ENCODE measurements around the gene UNC5C. TPM values are rescaled to one million over a fixed set of nuclear protein-coding genes. Genes with fewer than 3 reads are reported as not detected.

The UNC5C gene
- polyA plus RNA-seq, 1 donor (not counting 4 experiments of a cell fraction or from before 2014, with no cell fraction given): not detected

DNA sequence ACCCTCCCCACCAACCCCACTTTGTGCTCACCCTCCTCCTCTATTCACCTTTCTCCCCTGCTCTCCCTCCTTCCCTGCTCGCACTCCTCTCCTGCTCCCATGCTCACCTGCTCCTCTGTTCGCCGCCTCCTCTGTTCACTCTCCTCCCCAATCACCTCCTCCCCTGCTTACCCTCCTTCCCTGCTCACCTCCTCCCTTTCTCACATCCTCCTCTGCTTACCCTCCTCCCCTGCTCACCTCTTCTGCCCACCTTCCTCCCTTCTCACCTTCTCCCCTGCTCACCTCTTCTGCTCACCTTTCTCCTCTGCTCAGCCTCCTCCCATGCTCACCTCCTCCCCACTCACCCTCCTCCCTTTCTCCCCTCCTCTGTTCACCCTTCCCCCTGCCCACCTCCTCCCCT lies 357.2 kb downstream of the UNC5C start:
- dilution Hi-C loops (cut with MboI; ENCODE audit: extremely low pct_ligation_motif_present, low sequenced_read_pairs): no loop called here

DNA sequence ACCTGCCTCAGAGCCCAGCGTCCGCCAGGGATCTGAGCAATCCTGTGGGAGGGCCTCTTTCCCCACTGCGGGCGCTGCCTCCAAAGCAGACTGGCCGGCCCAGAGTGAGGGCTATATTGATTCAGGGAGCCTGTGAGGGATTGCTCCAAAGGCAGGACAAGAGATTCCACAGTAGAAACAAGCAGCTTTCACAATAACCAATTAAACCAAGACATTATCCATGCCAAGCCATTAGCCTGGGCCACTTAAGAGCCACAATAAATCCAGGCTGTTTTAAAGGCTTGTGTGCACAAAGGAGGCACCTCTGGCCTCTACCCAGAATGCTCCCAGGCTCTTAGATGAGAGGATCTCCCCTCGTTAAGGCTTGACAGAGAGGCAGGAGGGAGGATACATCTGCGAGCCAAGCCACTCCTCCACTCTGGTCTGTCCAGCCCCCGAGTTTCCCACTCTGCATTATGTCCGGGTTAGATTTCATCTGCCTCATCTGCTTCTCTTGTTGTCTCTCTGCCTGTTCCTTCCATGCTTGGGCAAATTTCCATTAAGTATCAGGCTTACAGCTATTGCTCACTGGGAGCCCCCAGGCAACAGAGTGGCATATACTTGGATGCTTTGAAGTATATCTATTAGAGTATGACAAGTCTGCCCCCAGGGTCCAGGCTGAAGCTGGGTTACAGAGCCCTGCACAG lies 357.9 kb downstream of the UNC5C start:
- DNase-seq (ENCODE audit: low read depth, low spot score) (no peak), FAIRE-seq (no peak)
- no peaks in the 10 kb centered on the region for H4K20me1 ChIP-seq (ENCODE audit: control insufficient read depth, extremely low read depth, insufficient read depth, low read length)
- no peak overlapping the region for H2AFZ ChIP-seq (ENCODE audit: control insufficient read depth, low read length)
- no peaks in the 10 kb centered on the region for H3K27me3 ChIP-seq (ENCODE audit: control insufficient read depth, extremely low read depth, insufficient read depth, low read length)
- H3K27ac ChIP-seq (ENCODE audit: control insufficient read depth, insufficient read depth, low read length): no peak overlapping the region
- H3K36me3 ChIP-seq (ENCODE audit: control insufficient read depth in 2 of 2, extremely low read depth in 1 of 2, insufficient read depth in 2 of 2, low read length in 2 of 2): no peaks in the 10 kb centered on the region
- H3K9me1 ChIP-seq (ENCODE audit: control insufficient read depth, extremely low read depth, insufficient read depth, low read length): no peaks in the 10 kb centered on the region
- H3K4me3 ChIP-seq (ENCODE audit: control insufficient read depth in 2 of 3, extremely low read depth in 1 of 3, insufficient read depth in 2 of 3, low read depth in 1 of 3, low read length in 3 of 3): no peak overlapping the region
- no peak overlapping the region for H3K9ac ChIP-seq (ENCODE audit: control insufficient read depth, extremely low read depth, insufficient read depth, low read length)
- TF ChIP-seq EZH2 (IDR thresholded peaks at IDR 0.05; ENCODE audit: low read length): no peak
- TF ChIP-seq, protein P1, sequence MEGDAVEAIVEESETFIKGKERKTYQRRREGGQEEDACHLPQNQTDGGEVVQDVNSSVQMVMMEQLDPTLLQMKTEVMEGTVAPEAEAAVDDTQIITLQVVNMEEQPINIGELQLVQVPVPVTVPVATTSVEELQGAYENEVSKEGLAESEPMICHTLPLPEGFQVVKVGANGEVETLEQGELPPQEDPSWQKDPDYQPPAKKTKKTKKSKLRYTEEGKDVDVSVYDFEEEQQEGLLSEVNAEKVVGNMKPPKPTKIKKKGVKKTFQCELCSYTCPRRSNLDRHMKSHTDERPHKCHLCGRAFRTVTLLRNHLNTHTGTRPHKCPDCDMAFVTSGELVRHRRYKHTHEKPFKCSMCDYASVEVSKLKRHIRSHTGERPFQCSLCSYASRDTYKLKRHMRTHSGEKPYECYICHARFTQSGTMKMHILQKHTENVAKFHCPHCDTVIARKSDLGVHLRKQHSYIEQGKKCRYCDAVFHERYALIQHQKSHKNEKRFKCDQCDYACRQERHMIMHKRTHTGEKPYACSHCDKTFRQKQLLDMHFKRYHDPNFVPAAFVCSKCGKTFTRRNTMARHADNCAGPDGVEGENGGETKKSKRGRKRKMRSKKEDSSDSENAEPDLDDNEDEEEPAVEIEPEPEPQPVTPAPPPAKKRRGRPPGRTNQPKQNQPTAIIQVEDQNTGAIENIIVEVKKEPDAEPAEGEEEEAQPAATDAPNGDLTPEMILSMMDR (optimal IDR thresholded peaks at IDR 0.05 in 1 of 3, IDR thresholded peaks at IDR 0.05 in 1 of 3, conservative IDR thresholded peaks at IDR 0.05 in 1 of 3; ENCODE audit: extremely low read depth in 1 of 3, insufficient read depth in 2 of 3, low read length in 3 of 3): no peak
- H3K4me1 ChIP-seq (ENCODE audit: control insufficient read depth, extremely low read depth, insufficient read depth, low read length): no peaks in the 10 kb centered on the region
- no peak overlapping the region for H3K4me2 ChIP-seq (ENCODE audit: control insufficient read depth, extremely low read depth, insufficient read depth, low read depth, low read length)
- no peaks in the 10 kb centered on the region for H3K79me2 ChIP-seq (ENCODE audit: control insufficient read depth, insufficient read depth, low read length)
- dilution Hi-C loops (cut with MboI; ENCODE audit: extremely low pct_ligation_motif_present, low sequenced_read_pairs): no loop called here
- no peaks in the 10 kb centered on the region for H3K9me3 ChIP-seq (ENCODE audit: control insufficient read depth, low read depth, low read length)

More for the DNA sequence above, 357.2 kb downstream of the UNC5C start:
- no peak overlapping the region for H2AFZ ChIP-seq (ENCODE audit: control insufficient read depth, low read length)
- no peak overlapping the region for H3K4me2 ChIP-seq (ENCODE audit: control insufficient read depth, extremely low read depth, insufficient read depth, low read depth, low read length)
- FAIRE-seq (no peak), DNase-seq (ENCODE audit: low read depth, low spot score) (no peak)
- TF ChIP-seq, protein P1 (optimal IDR thresholded peaks at IDR 0.05 in 1 of 3, IDR thresholded peaks at IDR 0.05 in 1 of 3, conservative IDR thresholded peaks at IDR 0.05 in 1 of 3; ENCODE audit: extremely low read depth in 1 of 3, insufficient read depth in 2 of 3, low read length in 3 of 3): no peak
- no peak for TF ChIP-seq EZH2 (IDR thresholded peaks at IDR 0.05; ENCODE audit: low read length)
- no peaks in the 10 kb centered on the region for H3K79me2 ChIP-seq (ENCODE audit: control insufficient read depth, insufficient read depth, low read length)
- H3K9me3 ChIP-seq (ENCODE audit: control insufficient read depth, low read depth, low read length): no peaks in the 10 kb centered on the region
- H3K36me3 ChIP-seq (ENCODE audit: control insufficient read depth in 2 of 2, extremely low read depth in 1 of 2, insufficient read depth in 2 of 2, low read length in 2 of 2): no peaks in the 10 kb centered on the region
- H3K9me1 ChIP-seq (ENCODE audit: control insufficient read depth, extremely low read depth, insufficient read depth, low read length): no peaks in the 10 kb centered on the region
- no peaks in the 10 kb centered on the region for H3K4me1 ChIP-seq (ENCODE audit: control insufficient read depth, extremely low read depth, insufficient read depth, low read length)
- H3K4me3 ChIP-seq (ENCODE audit: control insufficient read depth in 2 of 3, extremely low read depth in 1 of 3, insufficient read depth in 2 of 3, low read depth in 1 of 3, low read length in 3 of 3): no peak overlapping the region
- no peak overlapping the region for H3K9ac ChIP-seq (ENCODE audit: control insufficient read depth, extremely low read depth, insufficient read depth, low read length)
- no peaks in the 10 kb centered on the region for H3K27me3 ChIP-seq (ENCODE audit: control insufficient read depth, extremely low read depth, insufficient read depth, low read length)
- H3K27ac ChIP-seq (ENCODE audit: control insufficient read depth, insufficient read depth, low read length): no peak overlapping the region
- no peaks in the 10 kb centered on the region for H4K20me1 ChIP-seq (ENCODE audit: control insufficient read depth, extremely low read depth, insufficient read depth, low read length)

Data from keratinocyte (primary cell).